GM18861 (cell line): ENCODE results near the gene GLB1L.
A peak's percentile ranks its signal among the peaks of the same experiment; 100 is the strongest.
"Not testable (repeated sequence)": the region's sequence is repeated elsewhere in the genome, so short reads cannot be mapped to it uniquely, and the experiment has no call there.

ENCODE experiments used
- ATAC-seq: cut with Tn5 transposase; IDR thresholded peaks from one replicate; pipeline ENCODE4 v1.9.1; 2021; ENCODE audit not compliant: unreplicated experiment

Gene GLB1L

DNA sequence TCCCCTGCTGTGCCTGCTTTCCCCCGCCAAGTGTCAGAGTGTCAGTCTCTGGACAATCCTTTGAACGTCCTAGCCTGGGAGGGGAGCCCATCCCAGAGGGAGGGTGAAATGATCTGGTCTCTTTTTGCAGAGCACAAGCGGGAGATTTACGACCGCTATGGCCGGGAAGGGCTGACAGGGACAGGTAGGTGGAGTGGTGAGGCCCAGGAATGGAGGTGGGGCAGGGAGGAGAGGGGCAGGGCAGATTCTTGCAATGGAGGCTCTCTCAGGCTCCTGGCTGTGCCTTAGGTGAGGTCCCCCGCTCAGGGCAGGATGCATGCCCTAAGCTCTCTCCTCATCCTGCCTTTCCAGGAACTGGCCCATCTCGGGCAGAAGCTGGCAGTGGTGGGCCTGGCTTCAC, 36.3 kb upstream of the GLB1L start:
- ATAC-seq = no peak

DNA sequence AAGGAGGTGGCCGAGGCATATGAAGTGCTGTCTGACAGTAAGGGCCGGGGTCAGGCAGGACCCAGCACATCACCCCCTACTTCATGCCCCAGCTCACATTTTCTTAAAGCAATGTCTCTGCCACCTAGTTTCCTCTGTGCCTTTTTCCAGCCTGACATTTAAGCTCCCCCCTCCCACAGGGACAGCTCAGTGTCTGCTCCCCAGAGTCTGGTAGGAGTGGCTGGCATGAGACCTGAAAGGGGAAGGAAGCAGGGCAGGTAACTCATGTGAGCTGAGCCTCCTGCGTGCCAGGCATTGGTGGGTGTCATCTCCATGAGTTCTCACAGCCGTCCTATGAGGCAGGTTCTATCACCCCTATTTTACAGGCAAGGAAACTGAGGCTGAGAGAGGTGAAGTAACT, 35.4 kb upstream of the GLB1L start:
- ATAC-seq = no peak

DNA sequence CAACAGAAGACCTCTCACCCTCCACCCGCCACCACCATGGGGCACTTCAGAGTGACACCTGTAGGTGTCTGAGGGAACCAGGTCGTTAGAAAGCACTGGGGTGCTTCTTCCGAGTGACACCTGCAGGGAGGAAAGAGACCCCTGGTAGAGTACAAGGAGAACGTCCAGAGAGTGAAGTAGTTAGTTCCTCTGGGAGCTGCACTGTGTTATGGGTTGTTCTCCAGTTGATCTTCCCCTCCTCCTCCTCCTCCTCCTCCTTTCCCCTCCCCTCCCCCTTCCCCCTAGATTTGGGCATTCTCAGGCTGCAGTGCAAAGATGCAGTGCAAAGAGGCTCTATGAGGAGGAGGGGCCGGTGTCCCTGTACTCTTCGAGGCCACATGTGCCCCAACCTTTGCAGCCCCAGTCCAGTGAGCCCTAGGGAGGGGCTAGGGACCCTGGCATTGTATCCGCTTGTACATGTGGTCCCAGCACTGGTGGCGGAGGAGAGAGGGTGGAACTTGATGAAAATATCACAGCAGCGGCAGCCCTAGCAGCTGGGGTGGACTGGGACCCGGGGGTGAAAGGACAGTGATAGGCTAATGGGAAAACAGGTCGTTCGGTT, 34.8 kb upstream of the GLB1L start:
- ATAC-seq = no peak

DNA sequence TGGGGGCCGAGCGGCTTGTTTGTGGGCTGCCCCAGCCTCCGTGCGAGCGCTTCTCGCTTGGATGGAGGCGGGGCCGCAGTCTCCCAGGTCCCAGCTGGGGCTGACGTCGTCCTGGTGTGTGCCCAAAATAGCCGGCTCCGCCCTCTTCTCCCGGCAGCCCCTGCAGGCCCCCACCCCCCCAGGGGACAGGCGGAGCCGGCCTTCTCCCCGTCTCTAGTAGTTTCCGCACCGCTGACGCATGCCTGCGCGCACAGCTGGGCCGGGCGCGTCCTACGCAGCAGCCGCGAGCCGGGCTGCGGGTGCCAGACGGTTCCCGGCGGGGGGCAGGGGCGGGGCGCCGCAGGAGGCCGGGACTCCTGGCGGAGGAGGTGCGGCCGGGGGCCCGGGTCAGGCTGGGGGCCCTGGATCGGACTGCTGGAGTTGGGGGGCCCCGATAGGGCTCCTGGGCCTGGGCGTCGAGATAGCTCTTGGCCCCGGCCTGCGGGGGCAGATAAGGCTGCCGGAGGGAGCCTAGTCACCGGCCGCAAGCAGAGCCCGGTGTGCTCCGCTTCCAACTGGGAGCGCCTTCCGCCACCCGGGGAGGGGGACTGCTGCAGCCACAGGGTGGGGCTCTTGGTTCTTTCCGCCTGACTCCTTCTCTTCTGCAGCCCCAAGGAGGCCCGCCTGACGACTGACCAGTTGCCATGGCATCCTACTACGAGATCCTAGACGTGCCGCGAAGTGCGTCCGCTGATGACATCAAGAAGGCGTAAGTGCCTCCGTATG, 34.1 kb upstream of the GLB1L start, which contains the start of gene DNAJB2:
TSS of gene DNAJB2 (plus strand) at position 216 of the 765 bp plus-strand sequence. CDS start at position 684, 468 bp downstream.
- peak; percentile 75 for ATAC-seq

DNA sequence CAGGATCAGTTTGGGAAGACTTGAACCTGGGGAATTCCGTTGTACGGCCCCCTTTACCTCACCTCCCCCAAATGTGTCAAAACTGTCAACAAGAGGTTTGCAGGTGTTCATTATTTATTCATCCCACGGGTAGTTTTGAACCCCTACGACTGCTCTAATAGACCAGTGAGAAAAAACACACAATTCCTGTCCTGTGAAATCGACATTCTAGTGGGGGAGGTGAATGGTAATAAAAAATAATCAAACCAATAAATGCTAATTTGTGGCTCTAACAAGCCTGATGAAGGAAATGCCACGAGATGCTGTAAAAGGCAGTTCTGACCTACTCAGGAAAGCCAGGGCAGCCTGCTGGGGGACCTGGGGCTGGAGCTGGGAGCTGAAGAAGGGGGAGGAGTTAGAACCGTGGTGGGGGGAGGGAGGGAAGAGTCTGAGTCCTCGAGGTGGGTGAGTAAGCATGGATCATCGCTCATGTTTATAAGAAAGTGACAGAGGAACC, 33.5 kb upstream of the GLB1L start:
- peak; percentile 1 for ATAC-seq

DNA sequence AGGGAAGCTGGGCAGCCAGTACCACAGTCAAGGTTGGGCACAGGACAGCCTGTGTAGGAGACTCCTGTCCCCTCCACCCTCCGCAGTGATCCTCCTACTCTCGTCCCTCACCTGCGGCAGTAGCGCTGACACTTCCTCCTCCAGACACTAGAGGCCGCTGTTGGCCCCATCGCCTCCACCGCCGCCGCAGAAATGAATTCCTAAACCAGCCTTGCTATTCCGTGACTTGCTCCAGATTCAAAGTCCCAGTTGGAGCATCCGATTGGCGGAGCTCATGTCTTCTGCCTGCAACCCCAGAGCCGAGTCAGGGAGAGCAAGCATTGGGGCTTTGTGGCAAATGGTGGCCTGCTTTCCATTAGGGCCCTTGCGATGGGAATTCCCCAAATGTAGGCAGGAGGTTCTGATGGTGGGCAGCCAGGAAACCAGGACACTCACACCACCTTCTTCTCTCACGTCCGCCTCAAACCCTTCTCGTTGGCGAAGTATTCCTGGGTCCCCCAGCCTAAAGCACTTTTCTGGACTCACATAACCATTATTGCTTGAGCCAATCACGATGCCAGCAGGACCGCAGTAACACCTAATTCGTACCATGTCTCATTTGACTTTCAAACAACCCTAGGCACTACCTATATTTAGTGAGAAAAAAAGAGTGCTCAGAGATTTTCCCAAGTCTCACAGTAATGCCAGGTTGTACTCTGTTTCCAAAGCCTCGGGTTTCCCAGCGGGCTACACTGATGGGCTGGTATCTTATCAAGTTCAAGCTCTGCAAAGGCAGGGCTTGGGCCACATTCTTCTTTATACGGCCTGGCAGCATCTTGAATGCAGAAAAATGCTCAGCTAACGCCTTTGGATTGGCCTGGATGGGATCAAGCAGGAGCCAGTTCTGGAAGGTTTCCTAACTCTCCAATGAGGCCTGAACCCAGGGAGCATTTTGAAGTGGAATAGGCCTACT, 32.7 kb upstream of the GLB1L start:
- ATAC-seq = peak; percentile 23

GRCh38 chr2:219274361-219274921, 29.2 kb upstream of the GLB1L start:
- no peak for ATAC-seq

DNA sequence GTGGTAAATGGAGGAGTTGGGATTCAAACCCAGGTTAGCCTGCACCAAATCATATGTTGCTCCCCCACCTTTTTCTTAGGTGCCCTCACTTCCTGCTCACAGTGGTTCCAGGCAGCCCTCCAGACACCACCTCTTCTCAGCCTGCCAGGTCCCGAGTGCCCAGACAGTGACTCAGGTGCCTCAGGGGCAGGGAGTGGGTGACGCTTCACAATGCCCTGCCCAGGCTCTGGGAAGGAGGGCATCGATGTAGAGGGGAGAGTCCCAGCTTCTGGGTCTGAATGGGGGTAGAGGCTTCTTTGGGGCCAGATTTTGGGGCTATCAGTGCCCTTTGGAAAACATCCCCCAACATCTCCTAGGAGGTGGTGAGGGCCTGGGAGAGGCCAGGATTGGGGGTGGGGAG, 28.7 kb upstream of the GLB1L start:
- no peak for ATAC-seq

DNA sequence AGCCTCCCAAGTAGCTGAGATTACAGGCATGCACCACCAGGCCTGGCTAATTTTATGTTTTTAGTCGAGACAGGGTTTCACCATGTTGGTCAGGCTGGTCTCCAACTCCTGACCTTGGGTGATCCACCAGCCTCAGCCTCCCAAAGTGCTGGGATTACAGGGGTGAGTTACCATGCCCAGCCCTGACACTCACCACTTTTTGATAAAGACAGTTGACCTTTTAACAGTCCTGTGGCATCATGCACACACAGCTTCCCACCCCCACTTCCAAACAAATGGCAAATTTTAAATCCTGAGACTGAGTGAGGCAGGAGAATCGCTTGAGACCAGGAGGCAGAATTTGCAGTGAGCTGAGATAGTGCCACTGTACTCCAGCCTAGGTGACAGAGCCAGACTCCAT, 27.8 kb upstream of the GLB1L start:
- no peak for ATAC-seq

DNA sequence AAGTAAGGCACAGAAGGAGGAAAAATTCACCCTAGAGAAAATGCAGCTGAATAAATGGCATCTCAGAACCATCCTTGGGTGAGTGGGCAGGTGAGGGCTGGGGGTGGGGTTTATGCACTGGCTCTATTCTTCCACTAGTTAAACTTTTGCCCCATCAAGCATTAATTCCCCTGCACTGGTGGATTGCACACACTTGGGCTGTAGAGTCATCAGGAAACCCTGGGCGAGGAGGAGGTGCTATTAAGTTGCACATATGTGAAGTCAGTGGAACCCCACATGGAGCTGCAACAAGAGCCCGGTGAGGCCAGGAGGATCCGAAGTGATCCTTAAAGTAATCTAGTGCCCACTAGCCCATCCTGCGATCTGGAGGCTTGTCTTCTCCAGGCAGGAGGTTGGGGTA, 27.1 kb upstream of the GLB1L start:
- ATAC-seq = no peak

- no peak for ATAC-seq
Observed at GRCh38 chr2:219271021-219271420, 25.8 kb upstream of the GLB1L start.

- ATAC-seq = no peak
Observed at GRCh38 chr2:219270055-219270372, 24.8 kb upstream of the GLB1L start.

- no peak for ATAC-seq
Observed at GRCh38 chr2:219269362-219270054, 24.3 kb upstream of the GLB1L start.

- ATAC-seq = no peak
Observed at GRCh38 chr2:219268294-219268693, 23.1 kb upstream of the GLB1L start.

DNA sequence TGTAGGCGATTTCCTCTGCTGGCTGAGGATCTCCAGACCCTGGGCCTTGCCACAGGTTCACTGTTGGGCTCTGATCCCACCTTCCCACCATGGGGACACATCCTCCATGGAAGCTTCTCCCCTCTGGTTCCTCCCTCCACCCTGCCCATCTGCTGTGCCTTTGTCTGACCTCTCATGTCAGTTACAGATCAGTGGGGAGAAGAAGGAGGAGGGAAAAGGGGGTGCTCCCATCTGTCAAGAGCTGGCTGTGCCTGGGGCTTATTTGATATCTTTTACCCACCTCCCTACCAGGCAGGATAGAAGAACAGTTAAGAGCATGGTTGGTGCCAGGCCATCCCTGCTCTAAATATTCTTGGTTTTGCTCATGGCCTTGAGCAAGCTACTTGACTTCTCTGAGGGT, 21.6 kb upstream of the GLB1L start:
- ATAC-seq = no peak

DNA sequence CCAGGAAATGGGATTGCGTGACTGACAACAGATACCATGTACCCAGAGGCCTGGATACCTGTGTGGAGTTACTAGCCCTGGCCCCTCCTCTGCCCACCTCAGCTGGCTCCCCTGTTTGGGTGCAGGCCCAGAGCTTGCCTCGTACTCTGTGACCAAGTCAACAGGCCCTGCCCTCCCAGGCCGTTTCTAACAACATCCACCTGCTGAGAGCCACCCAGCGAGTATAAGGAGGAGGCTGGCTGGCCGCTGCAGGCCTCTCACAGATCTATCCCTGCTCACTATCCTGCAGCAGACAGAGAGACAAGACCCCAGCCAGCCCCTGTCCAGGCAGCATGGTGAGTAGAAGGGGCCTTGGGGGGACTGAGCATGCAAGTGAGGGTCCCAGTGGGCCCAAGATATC, 21.0 kb upstream of the GLB1L start:
- ATAC-seq = no peak

GRCh38 chr2:219261024-219261855, 16.0 kb upstream of the GLB1L start:
- no peak for ATAC-seq

DNA sequence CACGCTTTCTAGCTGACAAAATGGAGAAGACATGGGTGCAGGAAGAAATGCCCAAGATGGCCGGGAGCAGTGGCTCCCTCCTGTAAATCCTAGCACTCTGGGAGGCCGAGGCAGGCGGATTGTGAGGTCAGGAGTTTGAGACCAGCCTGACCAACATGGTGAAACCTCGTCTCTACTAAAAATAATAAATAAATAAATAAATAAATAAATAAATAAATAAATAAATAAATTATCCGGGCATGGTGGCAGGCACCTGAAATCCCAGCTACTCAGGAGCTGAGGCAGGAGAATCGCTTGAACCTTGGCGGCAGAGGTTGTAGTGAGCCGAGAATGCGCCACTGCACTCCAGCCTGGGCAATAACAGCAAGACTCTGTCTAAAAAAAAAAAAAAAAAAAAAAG, 13.7 kb upstream of the GLB1L start:
- ATAC-seq = not testable (repeated sequence)

- peak; percentile 15 for ATAC-seq
Observed at GRCh38 chr2:219254590-219255201, 9.5 kb upstream of the GLB1L start.
